ENCODE data around the gene SLC8B1.

Gene SLC8B1

DNA sequence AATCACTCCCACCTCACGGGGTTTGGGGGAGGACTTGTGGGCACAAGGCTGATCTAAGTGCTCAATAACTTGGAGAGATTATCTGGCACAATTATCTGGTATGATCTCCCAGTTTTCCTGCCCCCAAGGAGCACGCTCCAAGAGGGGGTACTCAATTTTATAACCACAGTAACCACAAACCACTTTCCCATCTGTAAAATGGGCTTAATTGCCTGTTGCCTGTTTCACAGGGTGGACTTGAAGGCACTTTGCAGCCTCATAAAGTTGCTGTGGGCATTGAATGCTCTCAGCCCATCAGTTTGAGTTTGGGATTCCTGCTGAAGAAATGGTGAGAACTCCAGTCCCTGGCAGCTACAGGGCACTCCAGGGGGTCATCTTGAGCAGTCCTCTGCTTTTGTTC is 4.4 kb downstream of the SLC8B1 start:
- H3K4me3 ChIP-seq (ENCODE audit: low read depth, low read length), result no peak overlapping the region
- DNase-seq (ENCODE audit: low read depth), result no peak
- no peak for TF ChIP-seq MYC (IDR thresholded peaks at IDR 0.05; ENCODE audit: low read depth, low read length)
- TF ChIP-seq, protein P1, sequence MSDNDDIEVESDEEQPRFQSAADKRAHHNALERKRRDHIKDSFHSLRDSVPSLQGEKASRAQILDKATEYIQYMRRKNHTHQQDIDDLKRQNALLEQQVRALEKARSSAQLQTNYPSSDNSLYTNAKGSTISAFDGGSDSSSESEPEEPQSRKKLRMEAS (IDR thresholded peaks at IDR 0.05; ENCODE audit: low read depth, low read length), result no peak
- no peak for TF ChIP-seq POLR2A (IDR thresholded peaks at IDR 0.05; ENCODE audit: extremely low read depth, insufficient read length)
- TF ChIP-seq, protein P2, sequence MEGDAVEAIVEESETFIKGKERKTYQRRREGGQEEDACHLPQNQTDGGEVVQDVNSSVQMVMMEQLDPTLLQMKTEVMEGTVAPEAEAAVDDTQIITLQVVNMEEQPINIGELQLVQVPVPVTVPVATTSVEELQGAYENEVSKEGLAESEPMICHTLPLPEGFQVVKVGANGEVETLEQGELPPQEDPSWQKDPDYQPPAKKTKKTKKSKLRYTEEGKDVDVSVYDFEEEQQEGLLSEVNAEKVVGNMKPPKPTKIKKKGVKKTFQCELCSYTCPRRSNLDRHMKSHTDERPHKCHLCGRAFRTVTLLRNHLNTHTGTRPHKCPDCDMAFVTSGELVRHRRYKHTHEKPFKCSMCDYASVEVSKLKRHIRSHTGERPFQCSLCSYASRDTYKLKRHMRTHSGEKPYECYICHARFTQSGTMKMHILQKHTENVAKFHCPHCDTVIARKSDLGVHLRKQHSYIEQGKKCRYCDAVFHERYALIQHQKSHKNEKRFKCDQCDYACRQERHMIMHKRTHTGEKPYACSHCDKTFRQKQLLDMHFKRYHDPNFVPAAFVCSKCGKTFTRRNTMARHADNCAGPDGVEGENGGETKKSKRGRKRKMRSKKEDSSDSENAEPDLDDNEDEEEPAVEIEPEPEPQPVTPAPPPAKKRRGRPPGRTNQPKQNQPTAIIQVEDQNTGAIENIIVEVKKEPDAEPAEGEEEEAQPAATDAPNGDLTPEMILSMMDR (IDR thresholded peaks at IDR 0.05; ENCODE audit: low read depth, low read length), result no peak

DNA sequence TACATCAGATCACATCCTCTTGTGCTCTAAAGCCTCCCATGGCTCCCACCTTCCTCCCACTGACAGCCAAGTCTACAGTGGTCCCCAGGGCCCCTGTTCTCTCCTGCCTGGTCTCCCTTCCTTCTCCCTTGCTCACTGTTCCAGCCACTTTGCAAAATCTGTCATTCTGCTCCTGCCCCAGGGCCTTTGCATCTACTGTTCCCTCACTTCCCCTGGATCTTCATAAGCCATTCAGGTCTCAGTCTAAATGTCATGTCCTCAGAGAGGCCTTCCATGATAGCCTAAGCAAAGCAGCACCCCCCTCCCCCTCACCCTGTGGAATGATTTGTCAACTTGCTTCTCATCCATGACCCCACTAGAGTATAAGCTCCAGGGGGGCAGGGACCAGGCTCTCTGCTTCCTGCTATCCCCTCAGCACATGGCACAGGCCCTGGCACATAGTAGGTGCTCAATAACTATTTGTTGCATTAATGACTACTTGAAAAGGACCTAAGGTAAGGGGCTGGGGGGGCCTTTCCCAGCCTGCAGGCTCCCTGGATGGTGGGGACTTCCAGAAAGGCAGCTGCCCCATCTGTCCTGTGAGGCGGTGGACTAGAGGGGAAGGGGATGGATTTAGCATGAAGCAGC is 5.0 kb downstream of the SLC8B1 start:
- H3K4me3 ChIP-seq (ENCODE audit: low read depth, low read length), result no peak overlapping the region

DNA sequence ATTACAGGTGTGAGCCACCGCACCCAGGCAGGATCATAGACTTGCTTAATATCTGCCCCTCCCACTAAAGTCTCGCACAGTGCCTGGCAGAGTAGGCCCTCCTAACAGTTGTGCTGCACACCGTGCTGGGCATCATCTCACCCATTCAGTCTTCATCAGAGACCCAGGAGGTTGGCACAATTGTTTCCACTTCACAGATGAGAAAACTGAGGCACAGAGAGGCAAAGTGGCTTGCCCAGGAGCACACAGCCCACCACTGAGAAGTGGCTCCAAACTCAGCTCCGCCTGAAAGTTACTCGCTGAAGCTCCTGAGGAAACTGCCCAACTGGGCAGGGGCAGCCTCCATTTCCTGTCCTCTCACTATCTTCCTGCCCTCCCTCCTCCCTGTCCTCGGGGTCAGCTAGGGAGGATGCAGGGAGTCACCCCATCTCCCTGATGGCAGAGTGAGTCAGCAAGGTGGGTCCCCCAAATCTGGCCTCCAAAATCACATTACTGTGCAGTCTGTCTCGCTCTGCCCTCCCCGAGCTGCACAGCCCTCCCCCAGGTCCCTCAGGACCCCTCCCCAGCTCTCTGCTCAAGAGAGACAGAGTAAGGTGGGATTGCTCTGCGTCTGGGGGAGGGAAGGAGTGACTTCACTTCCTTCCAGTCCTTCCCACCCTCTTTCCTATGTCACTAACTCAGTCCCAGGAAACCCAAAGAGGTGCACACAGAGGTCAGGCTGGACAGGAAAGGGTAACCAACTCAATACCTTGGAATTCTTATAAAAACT is 5.7 kb downstream of the SLC8B1 start:
- H3K4me3 ChIP-seq (ENCODE audit: low read depth, low read length), result no peak overlapping the region
- TF ChIP-seq, protein P1 (IDR thresholded peaks at IDR 0.05; ENCODE audit: low read depth, low read length), result no peak
- TF ChIP-seq MYC (IDR thresholded peaks at IDR 0.05; ENCODE audit: low read depth, low read length), result no peak
- TF ChIP-seq, protein P2 (IDR thresholded peaks at IDR 0.05; ENCODE audit: low read depth, low read length), result no peak
- no peak for TF ChIP-seq POLR2A (IDR thresholded peaks at IDR 0.05; ENCODE audit: extremely low read depth, insufficient read length)
- DNase-seq (ENCODE audit: low read depth), result no peak

More for the DNA sequence above, 5.0 kb downstream of the SLC8B1 start:
- TF ChIP-seq, protein P1 (IDR thresholded peaks at IDR 0.05; ENCODE audit: low read depth, low read length), result no peak
- TF ChIP-seq, protein P2 (IDR thresholded peaks at IDR 0.05; ENCODE audit: low read depth, low read length), result no peak
- TF ChIP-seq MYC (IDR thresholded peaks at IDR 0.05; ENCODE audit: low read depth, low read length) (no peak), POLR2A (IDR thresholded peaks at IDR 0.05; ENCODE audit: extremely low read depth, insufficient read length) (no peak)
- no peak for DNase-seq (ENCODE audit: low read depth)

DNA sequence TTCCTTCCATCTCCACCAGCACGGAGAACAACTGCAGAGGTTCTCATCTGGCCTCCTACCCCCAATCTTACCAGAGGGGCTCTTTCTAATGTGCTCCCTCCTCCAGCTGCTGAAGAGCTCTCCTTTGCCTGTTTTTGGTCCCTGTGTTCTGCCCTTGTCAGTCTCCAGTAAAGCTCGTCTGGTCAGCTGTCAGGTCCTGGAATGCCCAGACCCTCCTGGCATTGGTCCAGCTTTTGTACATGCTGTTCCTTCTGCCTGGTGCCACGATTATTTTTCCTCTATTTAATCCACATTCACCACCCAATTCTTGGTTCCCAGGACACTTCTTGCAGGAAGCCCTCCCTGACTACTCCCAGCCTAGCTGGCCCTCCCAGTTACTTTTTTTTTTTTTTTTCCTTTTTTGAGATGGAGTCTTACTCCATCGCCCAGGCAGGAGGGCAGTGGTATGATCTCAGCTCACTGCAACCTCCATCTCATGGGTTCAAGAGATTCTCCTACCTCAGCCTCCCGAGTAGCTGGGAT is 6.5 kb downstream of the SLC8B1 start:
- DNase-seq (ENCODE audit: low read depth), result no peak
- TF ChIP-seq POLR2A (IDR thresholded peaks at IDR 0.05; ENCODE audit: extremely low read depth, insufficient read length) (no peak), MYC (IDR thresholded peaks at IDR 0.05; ENCODE audit: low read depth, low read length) (no peak)
- TF ChIP-seq, protein P1 (IDR thresholded peaks at IDR 0.05; ENCODE audit: low read depth, low read length), result no peak
- TF ChIP-seq, protein P2 (IDR thresholded peaks at IDR 0.05; ENCODE audit: low read depth, low read length), result no peak
- H3K4me3 ChIP-seq (ENCODE audit: low read depth, low read length), result no peak overlapping the region

DNA sequence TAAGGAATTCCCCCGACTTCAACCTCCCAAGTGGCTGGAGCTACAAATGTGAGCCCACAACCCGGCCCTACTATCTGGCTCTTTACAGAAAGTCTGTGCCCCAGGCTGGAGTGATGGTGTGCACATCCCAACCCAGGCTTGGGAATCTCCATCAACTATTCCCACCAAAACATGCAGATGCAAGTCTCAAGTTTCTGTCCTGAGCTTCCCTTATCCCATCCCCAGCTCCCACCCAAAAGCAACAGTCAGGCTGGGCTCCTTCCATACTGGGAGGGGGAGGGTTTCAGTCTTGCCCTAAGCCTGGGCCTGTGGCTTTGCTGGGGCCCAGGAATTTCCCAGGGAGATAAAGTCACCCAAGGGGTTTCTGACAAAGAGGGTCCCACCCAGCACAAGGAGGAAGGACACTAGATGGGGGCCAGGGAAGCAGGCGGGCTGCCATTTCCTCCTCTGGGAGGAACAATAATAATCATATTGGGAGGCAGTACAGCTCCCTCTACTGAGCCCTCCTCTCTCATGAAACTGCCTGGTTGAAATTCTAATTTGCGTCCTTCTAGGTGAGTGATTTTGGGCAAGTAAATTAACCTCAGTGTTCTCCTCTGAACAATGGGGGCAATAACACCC is 8.0 kb downstream of the SLC8B1 start:
- no peak for TF ChIP-seq POLR2A (IDR thresholded peaks at IDR 0.05; ENCODE audit: extremely low read depth, insufficient read length)
- no peak for TF ChIP-seq MYC (IDR thresholded peaks at IDR 0.05; ENCODE audit: low read depth, low read length)
- TF ChIP-seq, protein P1 (IDR thresholded peaks at IDR 0.05; ENCODE audit: low read depth, low read length), result no peak
- TF ChIP-seq, protein P2 (IDR thresholded peaks at IDR 0.05; ENCODE audit: low read depth, low read length), result no peak
- DNase-seq (ENCODE audit: low read depth), result no peak
- H3K4me3 ChIP-seq (ENCODE audit: low read depth, low read length), result no peak overlapping the region
